T-helper 2 cell (primary cell): ENCODE data around the gene NANOS2.
A peak's percentile ranks its signal among the peaks of the same experiment; 100 is the strongest.
"Not testable (repeated sequence)": the region's sequence is repeated elsewhere in the genome, so short reads cannot be mapped to it uniquely, and the experiment has no call there.

Source experiments
- DNase-seq, 5 experiments: peaks; one replicate each; pipeline versions ENCODE4 v3.0.0 to v3.0.0-alpha.2; 2012 to 2022

Gene NANOS2

DNA sequence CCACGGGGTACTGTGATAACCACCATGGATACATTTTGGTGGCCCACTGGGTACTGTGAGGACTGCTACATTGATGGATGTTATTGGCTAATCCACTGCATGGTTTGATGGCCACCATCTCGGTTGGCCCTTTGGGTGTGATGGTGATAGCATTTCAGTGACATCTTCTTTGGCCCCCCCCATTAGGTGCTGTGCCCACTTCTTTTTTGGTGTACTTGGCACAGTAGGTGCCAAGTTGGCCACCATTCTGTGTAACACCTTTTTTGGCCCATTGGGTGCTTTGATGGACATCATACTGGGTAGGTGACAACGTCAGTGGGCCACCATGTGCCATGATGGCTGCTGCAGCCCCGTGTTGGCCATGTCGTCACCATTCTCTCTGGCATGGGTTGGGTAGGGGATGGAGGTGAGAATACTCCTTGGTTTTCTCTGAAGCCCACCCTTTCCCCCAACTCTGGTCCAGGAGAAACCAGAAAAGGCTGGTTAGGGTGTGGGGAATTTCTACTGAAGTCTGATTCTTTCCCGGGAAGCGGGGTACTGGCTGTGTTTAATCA is 41.3 kb downstream of the NANOS2 start:
- no peak for DNase-seq

DNA sequence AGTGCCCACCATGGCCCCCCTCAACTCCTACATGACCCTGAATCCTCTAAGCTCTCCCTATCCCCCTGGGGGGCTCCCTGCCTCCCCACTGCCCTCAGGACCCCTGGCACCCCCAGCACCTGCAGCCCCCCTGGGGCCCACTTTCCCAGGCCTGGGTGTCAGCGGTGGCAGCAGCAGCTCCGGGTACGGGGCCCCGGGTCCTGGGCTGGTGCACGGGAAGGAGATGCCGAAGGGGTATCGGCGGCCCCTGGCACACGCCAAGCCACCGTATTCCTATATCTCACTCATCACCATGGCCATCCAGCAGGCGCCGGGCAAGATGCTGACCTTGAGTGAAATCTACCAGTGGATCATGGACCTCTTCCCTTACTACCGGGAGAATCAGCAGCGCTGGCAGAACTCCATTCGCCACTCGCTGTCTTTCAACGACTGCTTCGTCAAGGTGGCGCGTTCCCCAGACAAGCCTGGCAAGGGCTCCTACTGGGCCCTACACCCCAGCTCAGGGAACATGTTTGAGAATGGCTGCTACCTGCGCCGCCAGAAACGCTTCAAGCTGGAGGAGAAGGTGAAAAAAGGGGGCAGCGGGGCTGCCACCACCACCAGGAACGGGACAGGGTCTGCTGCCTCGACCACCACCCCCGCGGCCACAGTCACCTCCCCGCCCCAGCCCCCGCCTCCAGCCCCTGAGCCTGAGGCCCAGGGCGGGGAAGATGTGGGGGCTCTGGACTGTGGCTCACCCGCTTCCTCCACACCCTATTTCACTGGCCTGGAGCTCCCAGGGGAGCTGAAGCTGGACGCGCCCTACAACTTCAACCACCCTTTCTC is 42.3 kb downstream of the NANOS2 start:
- no peak for DNase-seq

DNA sequence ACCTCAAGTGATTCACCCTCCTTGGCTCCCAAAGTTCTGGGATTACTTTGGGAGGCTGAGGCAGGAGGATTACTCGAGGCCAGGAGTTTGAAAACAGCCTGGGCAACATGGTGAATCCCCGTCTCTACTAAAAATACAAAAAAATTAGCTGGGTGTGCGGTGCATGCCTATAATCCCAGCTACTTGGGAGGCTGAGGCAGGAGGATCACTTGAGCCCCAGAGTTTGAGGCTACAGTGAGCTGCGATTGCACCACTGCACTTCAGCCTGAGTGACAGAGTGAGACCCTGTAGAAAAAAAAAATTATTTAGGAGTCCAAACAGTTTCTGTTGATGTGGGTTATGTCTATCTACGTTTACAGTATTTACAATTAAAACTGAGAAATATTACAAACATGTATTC is 43.8 kb downstream of the NANOS2 start:
- no peak for DNase-seq

DNA sequence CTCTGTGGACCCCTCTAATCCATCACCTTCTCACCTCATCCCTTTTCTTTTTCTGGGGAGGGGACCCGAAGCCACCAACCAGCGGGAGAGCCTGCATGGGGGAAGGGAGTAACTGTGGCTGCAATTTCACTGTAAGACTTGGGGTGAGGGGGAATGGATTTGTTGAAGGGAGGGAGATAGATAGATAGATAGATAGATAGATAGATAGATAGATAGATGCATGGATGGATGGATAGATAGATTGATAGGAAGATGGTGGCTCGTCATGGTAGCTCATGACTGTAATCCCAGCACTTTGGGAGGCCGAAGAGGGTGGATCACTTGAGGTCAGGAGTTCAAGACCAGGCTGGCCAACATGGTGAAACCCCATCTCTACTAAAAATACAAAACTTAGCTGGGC is 47.3 kb downstream of the NANOS2 start:
- not testable (repeated sequence) for DNase-seq

DNA sequence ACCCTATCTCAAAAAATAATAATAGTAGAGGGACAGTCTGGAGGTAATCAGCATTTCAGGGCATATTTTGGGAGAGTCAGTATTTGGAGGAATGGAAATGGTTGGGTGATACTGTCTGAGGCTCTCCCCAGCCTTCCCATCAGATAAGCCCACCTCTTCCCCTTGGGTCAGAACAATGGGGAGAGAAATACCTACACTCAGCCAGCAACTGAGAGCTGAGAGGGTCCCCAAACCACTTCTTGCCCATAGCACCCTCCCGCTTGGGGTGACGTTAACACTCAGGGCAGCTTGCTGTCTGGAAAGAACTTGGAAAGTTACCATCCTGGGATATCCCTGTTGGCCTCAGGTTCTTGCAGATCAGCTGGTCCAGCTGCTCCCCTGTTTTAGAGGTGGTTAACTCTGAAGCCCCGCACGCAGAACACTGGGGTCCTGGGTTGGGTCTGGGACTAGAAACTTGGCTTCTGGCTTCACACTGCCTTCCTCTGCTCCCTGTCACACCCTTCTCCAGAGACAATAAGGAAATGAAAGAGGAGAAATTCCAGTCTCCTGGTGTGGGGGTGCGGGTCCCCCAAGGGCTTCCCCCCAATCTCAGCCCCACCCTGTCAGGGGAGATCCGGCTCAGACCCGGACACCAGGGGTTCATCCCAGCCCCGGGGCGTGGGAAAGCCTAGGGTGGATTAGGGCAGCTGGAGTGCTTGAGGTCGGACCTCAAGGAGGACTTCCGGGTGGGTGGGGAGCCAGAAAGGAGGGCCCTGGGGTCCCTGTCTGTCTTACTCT is 48.0 kb downstream of the NANOS2 start:
- no peak for DNase-seq

DNA sequence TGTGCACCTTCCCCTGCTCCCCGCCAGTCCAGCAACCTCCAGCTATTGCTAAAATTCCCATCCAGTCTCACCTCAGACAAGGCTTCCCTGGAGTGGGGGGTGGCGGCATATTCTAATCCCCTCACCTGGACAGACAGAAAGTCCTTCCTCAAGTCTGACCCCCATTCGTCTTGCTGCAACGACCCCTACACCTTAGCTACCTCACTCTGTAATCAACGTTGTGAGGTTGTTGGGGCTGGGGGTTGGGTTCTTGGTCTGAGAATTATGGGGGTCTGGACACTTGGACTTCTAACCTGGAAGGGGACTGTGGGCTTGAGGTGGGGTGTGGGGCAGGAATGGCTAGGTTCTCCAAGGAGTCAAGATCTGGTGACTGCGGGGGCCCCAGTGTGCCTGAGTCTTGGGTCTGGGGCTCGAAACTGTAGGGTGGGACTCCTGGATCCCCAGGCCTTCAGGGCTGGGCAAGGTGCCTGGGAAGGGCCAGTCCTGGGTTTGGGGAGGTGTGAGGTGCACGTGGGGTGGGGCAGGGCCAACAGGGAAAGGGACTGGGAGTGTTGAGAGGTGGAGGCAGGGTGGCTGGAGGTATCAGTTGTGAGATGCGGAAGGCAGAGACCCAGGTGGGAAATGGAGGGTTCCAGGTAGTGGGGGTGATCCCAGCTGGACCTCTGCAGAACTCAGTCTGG is 49.2 kb downstream of the NANOS2 start:
- DNase-seq: no peak

DNA sequence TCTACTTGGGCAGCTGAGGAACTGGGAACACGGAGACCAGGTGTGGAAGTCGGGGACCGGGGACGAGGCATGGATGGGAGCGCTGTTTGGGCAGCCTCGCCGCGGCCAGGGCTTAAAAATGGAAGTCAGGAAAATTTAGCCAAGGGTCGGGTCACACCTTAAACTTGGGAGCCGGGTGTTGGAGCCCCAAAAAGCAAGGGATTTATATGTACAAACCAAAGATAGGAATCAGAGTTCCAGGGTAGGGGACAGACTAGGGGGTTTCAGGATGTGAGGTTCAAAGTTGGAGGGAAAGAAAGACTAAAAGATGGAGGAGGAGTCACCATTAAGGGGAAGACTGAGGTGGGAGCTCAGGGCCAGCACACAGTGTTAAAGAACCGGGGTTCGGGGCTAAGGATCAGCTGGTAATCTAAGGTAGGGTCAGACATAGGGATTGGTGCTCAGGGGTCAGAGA is 49.9 kb downstream of the NANOS2 start:
- DNase-seq: no peak

DNA sequence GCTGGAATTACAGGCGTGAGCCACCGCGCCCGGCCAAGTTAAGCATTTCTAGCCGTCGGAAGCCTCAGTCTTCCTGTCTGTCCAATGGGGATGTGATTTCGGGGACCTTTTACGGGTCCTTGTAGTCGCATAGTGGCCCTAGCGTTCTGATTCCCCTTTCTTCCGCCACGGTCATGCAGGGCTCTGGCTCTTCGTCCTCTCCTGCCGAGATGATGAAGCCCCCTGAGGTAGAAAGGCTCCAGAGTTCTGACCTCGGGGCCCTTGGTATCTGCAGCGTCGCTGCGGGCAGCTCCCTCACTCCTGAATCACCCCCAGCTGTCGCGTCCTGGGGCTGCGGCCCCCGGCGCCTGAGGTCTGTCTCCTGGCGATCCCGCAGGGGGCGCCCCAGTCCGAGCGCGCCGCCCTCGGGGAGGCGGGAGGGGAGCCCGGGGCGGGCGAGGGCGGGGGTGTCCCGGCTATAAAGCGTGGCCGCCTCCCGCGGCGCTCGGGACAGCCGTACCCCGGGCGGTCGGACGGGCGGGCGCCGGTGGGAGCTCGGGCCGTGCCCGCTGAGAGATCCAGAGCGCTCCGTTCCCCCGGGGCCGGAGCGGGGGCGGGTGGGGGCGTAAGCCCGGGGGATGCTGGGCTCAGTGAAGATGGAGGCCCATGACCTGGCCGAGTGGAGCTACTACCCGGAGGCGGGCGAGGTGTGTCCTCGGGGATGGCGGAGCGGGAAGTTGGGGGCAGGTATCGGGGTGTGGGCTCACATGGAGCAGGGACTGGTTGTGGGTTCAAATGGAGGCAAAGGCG is 50.5 kb downstream of the NANOS2 start, which contains the start of gene FOXA3:
Gene FOXA3, plus strand, starts transcription at position 487 of the 789 bp plus-strand sequence. Its CDS starts 131 bp downstream, at position 618.
- peak; percentile 24 to 64 (median 45) for DNase-seq

DNA sequence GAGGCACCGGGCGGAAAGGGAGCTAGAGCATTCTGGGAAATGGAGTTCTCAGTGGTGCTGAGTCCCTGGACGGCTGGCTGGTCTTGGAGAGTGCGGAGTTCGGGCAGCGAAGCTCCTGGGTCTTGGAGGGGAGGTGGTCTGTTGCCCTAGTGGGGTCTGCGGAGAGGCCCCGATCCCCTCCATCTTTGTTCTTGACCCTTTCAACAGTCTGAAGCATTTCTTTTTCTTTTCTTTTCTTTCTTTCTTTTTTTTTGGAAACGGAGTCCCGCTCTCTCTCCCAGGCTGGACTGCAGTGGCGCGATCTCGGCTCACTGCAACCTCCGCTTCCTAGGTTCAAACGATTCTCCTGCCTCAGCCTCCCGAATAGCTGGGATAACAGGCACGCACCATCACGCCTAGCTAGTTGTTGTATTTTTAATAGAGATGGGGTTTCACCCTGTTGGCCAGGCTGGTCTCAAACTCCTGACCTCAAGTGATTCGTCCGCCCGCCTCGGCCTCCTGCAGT is 51.2 kb downstream of the NANOS2 start:
- no peak for DNase-seq
